Erythroblast (primary cell): ENCODE results near the gene SERTAD4.

Experiments
- GATA1 ChIP-seq: IDR thresholded peaks from 2 replicates; pipeline ENCODE4 v1.6.1; 2011; ENCODE audit warnings: low read depth, mild to moderate bottlenecking, control low read depth, low read length, moderate library complexity
- POLR2A ChIP-seq: IDR thresholded peaks from 2 replicates; pipeline ENCODE4 v1.6.1; 2011; ENCODE audit warnings: mild to moderate bottlenecking, low read length

DNA sequence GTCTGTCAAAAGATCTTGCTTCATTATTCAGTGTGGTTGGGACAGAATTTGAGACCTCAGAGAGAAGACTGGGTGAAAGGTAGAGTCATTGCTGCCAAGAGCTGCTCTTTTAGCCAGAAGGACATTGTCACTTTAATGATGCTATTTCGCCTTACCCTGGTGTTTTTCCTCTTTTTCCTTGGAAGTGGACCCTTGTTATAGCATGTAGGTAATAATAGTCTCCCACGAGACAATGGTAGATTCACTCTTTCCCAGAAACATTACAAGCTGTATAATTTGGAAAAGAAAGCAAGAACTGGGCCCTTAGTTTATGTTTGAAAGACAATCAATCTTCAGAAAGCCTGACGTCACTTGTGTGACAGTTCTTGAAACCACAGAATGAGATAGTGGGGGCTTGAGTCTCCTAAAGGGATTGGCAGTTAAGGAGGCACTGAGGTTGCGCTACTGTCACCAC lies 3.8 kb downstream of the SERTAD4 start:
- TF ChIP-seq POLR2A (no peak), GATA1 (no peak)
